ENCODE results near the gene FTH1. TPM values are rescaled to one million over a fixed set of nuclear protein-coding genes. Genes with fewer than 3 reads are reported as not detected.

The FTH1 gene
- total and polyA plus RNA-seq, 2 of the 13 experiments (the other 11 are each of a cell fraction or from before 2014, with no cell fraction given), result 607 to 760 TPM

GRCh38 chr11:61917334-61918109 lies 49.9 kb downstream of the FTH1 start, which contains the start of gene RAB3IL1:
RAB3IL1 (minus strand) TSS chr11:61917566; CDS start chr11:61917367, 199 bp downstream.
- in situ Hi-C loops (cut with HindIII; ENCODE audit: extremely low pct_ligation_motif_present, low pct_unique_long_range_greater_than_20kb) (no loop called here), intact Hi-C loops (cut with micrococcal nuclease; ENCODE audit: unreplicated experiment) (no loop called here)
- peak within 1 kb of the TSS; percentile 77 for H3K4me2 ChIP-seq (ENCODE audit: low read depth, low read length)
- no peaks in the 10 kb centered on the region for H3K9me3 ChIP-seq (ENCODE audit: low read length)
- no peaks in the 10 kb centered on the region for H4K20me1 ChIP-seq (ENCODE audit: insufficient read depth, low read length)
- ChIA-PET CTCF (ENCODE audit: low intra/inter-chr PET ratio, low total read pairs) (no interaction called here), POLR2A (no interaction called here)
- H3K9ac ChIP-seq (ENCODE audit: insufficient read depth, low read depth, low read length), result no peak within 1 kb of the TSS
- H2AFZ ChIP-seq (ENCODE audit: low read length), result no peak within 1 kb of the TSS
- 10% methylated on average over 11 of the region's 74 CpGs for WGBS (ENCODE audit: low lambda C conversion rate)
- peak within 1 kb of the TSS; percentile 37 to 71 (median 38); a peak in 4 of 6 replicates for H3K4me3 ChIP-seq (replicated peaks in 1 of 3; ENCODE audit: insufficient read depth in 1 of 3, low read depth in 2 of 3, low read length in 3 of 3)
- H3K79me2 ChIP-seq (ENCODE audit: insufficient read depth, low read length), result no peaks in the 10 kb centered on the region
- H3K36me3 ChIP-seq (replicated peaks in 1 of 2; ENCODE audit: control insufficient read depth in 1 of 2, insufficient read depth in 2 of 2, low read length in 2 of 2), result no peaks in the 10 kb centered on the region
- H3K27ac ChIP-seq (ENCODE audit: extremely low read length, insufficient read depth, low read length), result no peak within 1 kb of the TSS
- DNase-seq (ENCODE audit: low spot score) (no peak), ATAC-seq (peak; percentile 50), FAIRE-seq (no peak)
- H3K27me3 ChIP-seq (ENCODE audit: control insufficient read depth in 1 of 2, insufficient read depth in 2 of 2, low read length in 2 of 2), result peaks cover 11 to 39% of the 10 kb centered on the region in 2 experiments
- no TSS peak for BruUV-seq (replicated peaks)
- H3K4me1 ChIP-seq (ENCODE audit: insufficient read depth, low read length), result peaks cover 42% of the 10 kb centered on the region
- TF ChIP-seq, protein P1, sequence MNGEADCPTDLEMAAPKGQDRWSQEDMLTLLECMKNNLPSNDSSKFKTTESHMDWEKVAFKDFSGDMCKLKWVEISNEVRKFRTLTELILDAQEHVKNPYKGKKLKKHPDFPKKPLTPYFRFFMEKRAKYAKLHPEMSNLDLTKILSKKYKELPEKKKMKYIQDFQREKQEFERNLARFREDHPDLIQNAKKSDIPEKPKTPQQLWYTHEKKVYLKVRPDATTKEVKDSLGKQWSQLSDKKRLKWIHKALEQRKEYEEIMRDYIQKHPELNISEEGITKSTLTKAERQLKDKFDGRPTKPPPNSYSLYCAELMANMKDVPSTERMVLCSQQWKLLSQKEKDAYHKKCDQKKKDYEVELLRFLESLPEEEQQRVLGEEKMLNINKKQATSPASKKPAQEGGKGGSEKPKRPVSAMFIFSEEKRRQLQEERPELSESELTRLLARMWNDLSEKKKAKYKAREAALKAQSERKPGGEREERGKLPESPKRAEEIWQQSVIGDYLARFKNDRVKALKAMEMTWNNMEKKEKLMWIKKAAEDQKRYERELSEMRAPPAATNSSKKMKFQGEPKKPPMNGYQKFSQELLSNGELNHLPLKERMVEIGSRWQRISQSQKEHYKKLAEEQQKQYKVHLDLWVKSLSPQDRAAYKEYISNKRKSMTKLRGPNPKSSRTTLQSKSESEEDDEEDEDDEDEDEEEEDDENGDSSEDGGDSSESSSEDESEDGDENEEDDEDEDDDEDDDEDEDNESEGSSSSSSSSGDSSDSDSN (CRISPR knock-in tag; IDR thresholded peaks at IDR 0.05), result no peak; the same call in 1 of the 2 replicates
- TF ChIP-seq ADNP (CRISPR knock-in tag; IDR thresholded peaks at IDR 0.05), result 0 out of 2 replicates have a peak, but pooled peaks have one; percentile 43
- no peak for TF ChIP-seq AKAP8 (CRISPR knock-in tag; IDR thresholded peaks at IDR 0.05)
- no peak for TF ChIP-seq PCBP1 (IDR thresholded peaks at IDR 0.05; ENCODE audit: borderline replicate concordance, low read depth, low read length)
- no peak for TF ChIP-seq TRIM22 (IDR thresholded peaks at IDR 0.05)
- TF ChIP-seq MYC (CRISPR knock-in tag; IDR thresholded peaks at IDR 0.05; ENCODE audit: borderline replicate concordance), result peak; percentile 13; the same call in 1 of the 2 replicates
- TF ChIP-seq ZNF224 (CRISPR knock-in tag; IDR thresholded peaks at IDR 0.05), result no peak
- TF ChIP-seq NR2F2 (IDR thresholded peaks at IDR 0.05; ENCODE audit: borderline replicate concordance, low read depth), result no peak
- 0 out of 2 replicates have a peak, but pooled peaks have one; percentile 39 for TF ChIP-seq ZIK1 (CRISPR knock-in tag; IDR thresholded peaks at IDR 0.05; ENCODE audit: borderline replicate concordance, low read depth)
- TF ChIP-seq BHLHE40 (IDR thresholded peaks at IDR 0.05; ENCODE audit: low read length), result peak; percentile 54
- TF ChIP-seq MAFG (CRISPR knock-in tag; IDR thresholded peaks at IDR 0.05), result no peak
- TF ChIP-seq EP300 (IDR thresholded peaks at IDR 0.05; ENCODE audit: low read depth in 2 of 2, low read length in 2 of 2), result no peak
- TF ChIP-seq EP300 (CRISPR knock-in tag; IDR thresholded peaks at IDR 0.05; ENCODE audit: borderline replicate concordance), result no peak
- no peak for TF ChIP-seq PHB2 (IDR thresholded peaks at IDR 0.05; ENCODE audit: partially characterized antibody)
- no peak for TF ChIP-seq ZBED4 (CRISPR knock-in tag; IDR thresholded peaks at IDR 0.05; ENCODE audit: borderline replicate concordance)

All from HepG2 (cell line).